Measurements from ENCODE around the gene MYL12B.

The MYL12B gene

DNA sequence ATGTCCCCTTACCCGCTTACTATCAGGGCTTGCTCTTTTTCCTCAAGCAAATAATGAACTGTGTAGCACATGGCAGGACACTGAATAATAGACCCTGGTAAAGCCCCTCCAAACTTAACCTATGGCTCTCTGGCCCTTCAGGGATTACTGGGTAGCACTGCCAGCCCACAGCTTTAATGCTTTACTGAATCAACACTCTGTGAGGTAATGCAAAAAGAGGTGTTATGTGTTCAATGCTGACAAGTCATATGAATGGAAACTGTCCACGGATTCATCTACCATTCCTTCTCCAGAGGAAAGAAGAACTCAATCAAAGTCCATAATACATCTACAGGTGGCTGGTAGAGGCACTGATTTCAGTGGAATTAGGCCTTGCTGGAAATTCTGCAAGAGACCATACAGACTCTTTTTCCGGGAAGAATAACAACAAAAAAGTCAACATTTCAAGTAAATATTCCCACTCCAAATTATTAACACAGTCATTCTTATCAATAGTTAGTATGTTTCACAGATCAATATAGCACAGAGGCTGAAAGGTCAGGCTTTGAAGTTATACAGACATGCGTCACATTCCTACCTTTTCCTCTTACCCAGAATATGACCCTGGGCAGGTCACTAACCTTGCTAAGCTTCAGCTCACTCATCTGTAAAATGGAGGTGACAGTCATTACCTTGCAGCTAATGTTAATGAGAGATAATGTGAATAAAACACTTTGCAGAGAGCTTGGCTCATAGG lies 28.3 kb upstream of the MYL12B start:
- H3K4me3 Mint-ChIP-seq: no peak overlapping the region
- no peak overlapping the region for H3K27ac Mint-ChIP-seq
- no peaks in the 10 kb centered on the region for H3K27me3 Mint-ChIP-seq (ENCODE audit: low read depth)
- H3K36me3 Mint-ChIP-seq (ENCODE audit: low read depth): no peaks in the 10 kb centered on the region
- TF ChIP-seq, protein P1, sequence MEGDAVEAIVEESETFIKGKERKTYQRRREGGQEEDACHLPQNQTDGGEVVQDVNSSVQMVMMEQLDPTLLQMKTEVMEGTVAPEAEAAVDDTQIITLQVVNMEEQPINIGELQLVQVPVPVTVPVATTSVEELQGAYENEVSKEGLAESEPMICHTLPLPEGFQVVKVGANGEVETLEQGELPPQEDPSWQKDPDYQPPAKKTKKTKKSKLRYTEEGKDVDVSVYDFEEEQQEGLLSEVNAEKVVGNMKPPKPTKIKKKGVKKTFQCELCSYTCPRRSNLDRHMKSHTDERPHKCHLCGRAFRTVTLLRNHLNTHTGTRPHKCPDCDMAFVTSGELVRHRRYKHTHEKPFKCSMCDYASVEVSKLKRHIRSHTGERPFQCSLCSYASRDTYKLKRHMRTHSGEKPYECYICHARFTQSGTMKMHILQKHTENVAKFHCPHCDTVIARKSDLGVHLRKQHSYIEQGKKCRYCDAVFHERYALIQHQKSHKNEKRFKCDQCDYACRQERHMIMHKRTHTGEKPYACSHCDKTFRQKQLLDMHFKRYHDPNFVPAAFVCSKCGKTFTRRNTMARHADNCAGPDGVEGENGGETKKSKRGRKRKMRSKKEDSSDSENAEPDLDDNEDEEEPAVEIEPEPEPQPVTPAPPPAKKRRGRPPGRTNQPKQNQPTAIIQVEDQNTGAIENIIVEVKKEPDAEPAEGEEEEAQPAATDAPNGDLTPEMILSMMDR (IDR thresholded peaks at IDR 0.05; ENCODE audit: unreplicated experiment in 3 of 3): no peak
- H3K9me3 Mint-ChIP-seq: peaks cover under 1% of the 10 kb centered on the region
- no peaks in the 10 kb centered on the region for H3K4me1 Mint-ChIP-seq

DNA sequence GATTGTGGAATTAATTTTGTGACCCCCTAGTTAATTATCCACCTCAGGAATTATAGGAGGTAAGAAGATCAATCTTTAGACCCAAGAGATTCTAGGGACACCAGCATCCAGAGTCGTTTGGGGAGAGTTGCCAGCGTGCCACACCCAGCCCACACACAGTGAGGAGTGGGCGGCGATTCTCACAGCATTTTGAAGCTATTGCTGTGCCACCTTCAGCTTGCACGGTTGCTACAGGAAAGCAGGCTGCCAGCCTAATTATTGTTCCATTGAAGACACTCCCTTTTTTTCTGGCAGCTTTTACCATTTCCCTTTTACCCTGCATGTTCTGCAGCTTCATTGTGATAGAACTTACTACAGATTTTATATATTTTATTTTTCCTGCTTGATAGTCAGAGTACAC lies 27.5 kb upstream of the MYL12B start:
- peaks cover 4% of the 10 kb centered on the region for H3K36me3 Mint-ChIP-seq (ENCODE audit: low read depth)
- no peaks in the 10 kb centered on the region for H3K27me3 Mint-ChIP-seq (ENCODE audit: low read depth)
- TF ChIP-seq, protein P1 (IDR thresholded peaks at IDR 0.05; ENCODE audit: unreplicated experiment in 3 of 3): no peak
- H3K4me1 Mint-ChIP-seq: no peaks in the 10 kb centered on the region
- H3K4me3 Mint-ChIP-seq: no peak overlapping the region
- H3K27ac Mint-ChIP-seq: no peak overlapping the region
- peaks cover 7% of the 10 kb centered on the region for H3K9me3 Mint-ChIP-seq

DNA sequence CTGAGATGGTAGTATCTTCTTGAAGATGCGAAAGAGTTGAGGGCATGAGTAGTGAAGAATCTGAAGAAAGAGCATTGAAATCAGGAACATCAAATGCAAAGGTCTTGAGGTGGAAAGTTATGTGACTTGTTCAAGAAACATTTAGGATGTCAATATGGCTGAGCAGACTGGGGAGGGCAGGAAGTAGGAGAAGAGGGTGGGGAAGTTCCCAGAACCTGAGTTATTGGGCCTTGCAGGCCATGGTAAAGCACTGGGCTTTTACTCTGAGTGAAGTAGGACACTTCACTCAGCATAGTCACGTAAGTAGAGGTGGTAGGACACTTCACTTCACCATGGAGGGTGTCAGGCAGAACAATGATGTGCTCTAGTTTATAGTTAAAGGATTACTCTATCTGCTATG lies 26.1 kb upstream of the MYL12B start:
- Mint-ChIP-seq H3K27me3 (ENCODE audit: low read depth) (no peaks in the 10 kb centered on the region), H3K4me1 (no peaks in the 10 kb centered on the region), H3K9me3 (peaks cover 15% of the 10 kb centered on the region), H3K27ac (no peak overlapping the region), H3K4me3 (no peak overlapping the region), H3K36me3 (ENCODE audit: low read depth) (peaks cover 12% of the 10 kb centered on the region)
- TF ChIP-seq, protein P1 (IDR thresholded peaks at IDR 0.05; ENCODE audit: unreplicated experiment in 3 of 3): no peak

- H3K27ac Mint-ChIP-seq: no peak overlapping the region
- H3K27me3 Mint-ChIP-seq (ENCODE audit: low read depth): no peaks in the 10 kb centered on the region
- no peaks in the 10 kb centered on the region for H3K4me1 Mint-ChIP-seq
- TF ChIP-seq, protein P1 (IDR thresholded peaks at IDR 0.05; ENCODE audit: unreplicated experiment in 3 of 3): no peak
- peaks cover 13% of the 10 kb centered on the region for H3K36me3 Mint-ChIP-seq (ENCODE audit: low read depth)
- H3K9me3 Mint-ChIP-seq: peaks cover 17% of the 10 kb centered on the region
- no peak overlapping the region for H3K4me3 Mint-ChIP-seq
Observed at GRCh38 chr18:3236470-3236869, 25.5 kb upstream of the MYL12B start.

GRCh38 chr18:3238742-3239141 lies 23.2 kb upstream of the MYL12B start:
- H3K27me3 Mint-ChIP-seq (ENCODE audit: low read depth): no peaks in the 10 kb centered on the region

More at GRCh38 chr18:3238742-3239141, 23.2 kb upstream of the MYL12B start:
- Mint-ChIP-seq H3K4me3 (no peak overlapping the region), H3K9me3 (peaks cover 19% of the 10 kb centered on the region), H3K36me3 (ENCODE audit: low read depth) (peaks cover 13% of the 10 kb centered on the region), H3K4me1 (no peaks in the 10 kb centered on the region), H3K27ac (no peak overlapping the region)
- TF ChIP-seq, protein P1 (IDR thresholded peaks at IDR 0.05; ENCODE audit: unreplicated experiment in 3 of 3): no peak

Measured in nephron (organoid).